Pons (tissue), 1 donor: ENCODE results near the gene OCLN.
"Not testable (repeated sequence)": the region's sequence is repeated elsewhere in the genome, so short reads cannot be mapped to it uniquely, and the experiment has no call there.

Experiments used
- DNase-seq: peaks from one replicate; pipeline ENCODE4 v3.0.0-alpha.2; 2016; ENCODE audit warnings: low spot score

OCLN gene, protein sequence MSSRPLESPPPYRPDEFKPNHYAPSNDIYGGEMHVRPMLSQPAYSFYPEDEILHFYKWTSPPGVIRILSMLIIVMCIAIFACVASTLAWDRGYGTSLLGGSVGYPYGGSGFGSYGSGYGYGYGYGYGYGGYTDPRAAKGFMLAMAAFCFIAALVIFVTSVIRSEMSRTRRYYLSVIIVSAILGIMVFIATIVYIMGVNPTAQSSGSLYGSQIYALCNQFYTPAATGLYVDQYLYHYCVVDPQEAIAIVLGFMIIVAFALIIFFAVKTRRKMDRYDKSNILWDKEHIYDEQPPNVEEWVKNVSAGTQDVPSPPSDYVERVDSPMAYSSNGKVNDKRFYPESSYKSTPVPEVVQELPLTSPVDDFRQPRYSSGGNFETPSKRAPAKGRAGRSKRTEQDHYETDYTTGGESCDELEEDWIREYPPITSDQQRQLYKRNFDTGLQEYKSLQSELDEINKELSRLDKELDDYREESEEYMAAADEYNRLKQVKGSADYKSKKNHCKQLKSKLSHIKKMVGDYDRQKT

DNA sequence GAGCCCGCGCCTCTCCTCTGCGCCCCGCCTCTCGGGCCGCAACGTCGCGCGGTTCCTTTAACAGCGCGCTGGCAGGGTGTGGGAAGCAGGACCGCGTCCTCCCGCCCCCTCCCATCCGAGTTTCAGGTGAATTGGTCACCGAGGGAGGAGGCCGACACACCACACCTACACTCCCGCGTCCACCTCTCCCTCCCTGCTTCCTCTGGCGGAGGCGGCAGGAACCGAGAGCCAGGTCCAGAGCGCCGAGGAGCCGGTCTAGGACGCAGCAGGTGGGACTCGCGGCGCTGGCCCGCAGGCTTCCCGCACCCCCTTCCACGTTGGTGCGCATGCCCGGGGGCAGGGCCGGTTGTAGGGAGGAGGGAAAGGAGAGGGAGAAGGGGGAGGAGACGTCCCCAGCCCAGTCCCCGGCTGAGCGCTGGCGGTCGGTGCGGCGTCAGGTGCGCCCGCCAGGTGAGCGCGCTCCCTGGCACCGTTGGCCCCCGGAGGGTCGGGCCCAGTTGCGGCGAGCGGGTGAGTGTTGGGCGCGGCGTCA is at the start of gene OCLN:
Gene OCLN, plus strand, starts transcription at position 400 of the 532 bp plus-strand sequence. CDS start 11,455 bp downstream, outside the sequence.
- DNase-seq, result no peak

DNA sequence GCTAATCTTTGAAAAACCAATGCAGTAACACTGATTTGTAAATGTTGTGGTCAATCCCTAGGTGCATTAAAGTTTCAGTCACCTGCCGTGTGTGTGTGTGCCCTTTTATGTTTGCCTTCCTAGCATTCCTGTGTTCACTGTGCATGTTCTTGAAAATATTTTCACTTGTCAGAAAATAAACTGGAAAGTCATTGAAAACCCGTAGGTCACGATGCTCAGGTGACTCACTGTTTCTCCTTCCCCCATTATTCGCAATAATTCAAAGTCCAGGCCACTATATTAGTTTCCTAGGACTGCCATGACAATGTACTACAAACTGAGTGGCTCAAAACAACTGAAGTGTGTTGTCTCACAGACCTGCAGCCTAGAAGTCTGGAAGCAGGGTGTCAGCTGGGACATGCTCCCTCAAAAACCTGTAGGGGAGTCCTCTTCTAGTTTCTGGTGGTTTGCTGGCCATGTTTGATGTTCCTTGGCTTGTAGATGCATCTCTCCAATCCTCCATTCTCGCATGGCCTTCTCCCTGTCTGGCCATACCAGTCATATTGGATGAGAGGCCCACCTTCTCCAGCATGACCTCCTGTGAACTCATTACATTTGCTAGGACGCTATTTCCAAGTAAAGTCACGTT is 48.3 kb upstream of the OCLN start:
- no peak for DNase-seq

DNA sequence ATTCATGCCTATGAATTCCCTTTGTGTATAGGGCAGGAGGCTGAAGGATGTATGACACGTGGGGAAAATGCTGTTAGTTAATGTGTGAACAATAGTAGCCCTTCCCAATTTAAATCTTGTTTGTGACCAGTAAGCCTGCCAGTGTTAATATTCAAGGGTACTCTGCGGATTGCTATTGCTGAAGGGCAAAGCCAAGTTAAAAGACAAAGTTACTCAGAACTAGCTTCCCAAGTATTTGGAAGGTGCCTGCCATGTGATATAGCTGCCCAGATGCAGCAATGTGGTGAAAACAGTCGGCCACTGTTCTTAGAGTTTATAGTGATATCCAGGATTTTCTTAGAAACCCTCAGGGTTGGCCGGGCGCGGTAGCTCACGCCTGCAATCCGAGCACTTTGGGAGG is 43.1 kb upstream of the OCLN start:
- DNase-seq, result no peak

DNA sequence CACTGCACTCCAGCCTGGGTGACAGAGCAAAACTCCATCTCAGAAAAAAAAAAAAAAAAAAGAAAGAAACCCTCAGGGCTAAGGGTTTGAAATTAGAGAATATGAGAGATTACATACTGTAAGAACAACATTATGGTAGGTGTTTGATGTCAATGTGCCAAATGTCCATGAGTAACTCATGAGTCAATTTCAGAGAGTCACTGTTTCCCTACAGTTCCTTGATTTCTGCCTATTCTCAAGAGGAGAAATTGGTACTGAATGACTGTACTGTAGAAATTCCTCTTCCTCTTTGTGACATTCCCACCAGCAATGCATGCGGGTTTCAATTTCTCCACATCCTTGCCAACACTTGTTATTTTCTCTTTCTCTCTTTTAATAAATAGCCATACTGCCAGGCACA is 42.5 kb upstream of the OCLN start:
- no peak for DNase-seq

DNA sequence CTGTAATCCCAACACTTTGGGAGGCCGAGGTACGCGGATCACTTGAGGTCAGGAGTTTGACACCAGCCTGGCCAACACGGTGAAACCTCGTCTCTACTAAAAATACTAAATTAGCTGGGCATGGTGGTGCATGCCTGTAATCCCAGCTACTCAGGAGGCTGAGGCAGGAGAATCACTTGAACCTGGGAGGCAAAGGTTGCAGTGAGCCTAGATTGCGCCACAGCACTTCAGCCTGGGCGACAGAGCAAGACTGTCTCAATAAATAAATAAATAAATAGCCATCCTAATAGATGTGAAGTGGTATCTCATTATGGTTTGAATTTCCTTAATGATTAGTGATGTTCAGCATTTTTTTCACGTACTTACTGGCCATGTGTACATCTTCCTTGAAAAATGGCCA is 42.1 kb upstream of the OCLN start:
- DNase-seq, result not testable (repeated sequence)

DNA sequence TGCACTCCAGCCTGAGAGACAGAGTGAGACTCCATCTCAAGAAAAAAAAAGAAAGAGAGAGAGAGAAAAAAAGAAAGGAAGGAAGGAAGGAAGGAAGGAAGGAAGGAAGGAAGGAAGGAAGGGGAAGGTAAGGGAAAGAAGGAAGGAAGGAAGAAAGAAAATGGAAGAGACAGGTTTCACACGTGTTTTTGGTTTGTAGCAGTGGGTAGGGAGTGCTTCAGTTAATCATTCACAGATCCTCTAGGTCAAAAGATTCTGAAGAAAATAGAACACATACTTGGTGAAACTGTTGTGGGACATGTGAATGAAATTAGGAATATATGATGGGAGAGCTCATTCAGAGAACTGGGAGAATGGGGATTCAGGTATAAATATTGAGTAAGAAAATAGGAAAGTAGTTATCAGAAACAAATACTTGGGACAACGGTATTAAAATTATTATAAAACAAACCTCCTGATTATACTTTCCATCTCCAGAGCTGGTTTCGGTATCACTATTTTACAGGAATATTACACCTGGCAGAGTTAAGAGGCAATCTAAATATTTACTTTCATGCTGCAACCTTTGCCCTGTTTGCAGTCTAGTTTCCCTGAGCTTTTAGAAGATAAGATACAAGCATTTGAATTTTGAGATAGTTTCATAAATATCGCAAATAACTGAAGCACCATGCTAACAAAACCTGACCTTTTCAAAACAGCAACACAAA is 40.5 kb upstream of the OCLN start:
- no peak for DNase-seq

DNA sequence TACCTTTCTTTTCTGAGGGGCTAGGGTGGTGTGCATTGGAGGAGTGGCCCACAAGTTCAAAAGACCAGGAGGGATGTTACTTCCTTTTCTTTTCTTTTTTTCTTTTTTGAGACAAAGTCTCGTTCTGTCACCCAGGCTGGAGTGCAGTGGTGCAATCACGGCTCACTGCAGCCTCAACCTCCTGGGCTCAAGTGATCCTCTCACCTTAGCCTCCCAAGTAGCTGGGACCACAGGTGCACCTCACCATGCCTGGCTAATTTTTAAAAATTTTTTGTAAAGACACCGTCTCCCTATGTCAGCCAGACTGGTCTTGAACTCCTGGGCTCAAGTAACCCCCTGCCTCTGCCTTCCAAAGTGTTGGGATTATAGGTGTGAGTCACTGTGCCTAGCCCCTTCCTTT is 39.1 kb upstream of the OCLN start:
- not testable (repeated sequence) for DNase-seq

DNA sequence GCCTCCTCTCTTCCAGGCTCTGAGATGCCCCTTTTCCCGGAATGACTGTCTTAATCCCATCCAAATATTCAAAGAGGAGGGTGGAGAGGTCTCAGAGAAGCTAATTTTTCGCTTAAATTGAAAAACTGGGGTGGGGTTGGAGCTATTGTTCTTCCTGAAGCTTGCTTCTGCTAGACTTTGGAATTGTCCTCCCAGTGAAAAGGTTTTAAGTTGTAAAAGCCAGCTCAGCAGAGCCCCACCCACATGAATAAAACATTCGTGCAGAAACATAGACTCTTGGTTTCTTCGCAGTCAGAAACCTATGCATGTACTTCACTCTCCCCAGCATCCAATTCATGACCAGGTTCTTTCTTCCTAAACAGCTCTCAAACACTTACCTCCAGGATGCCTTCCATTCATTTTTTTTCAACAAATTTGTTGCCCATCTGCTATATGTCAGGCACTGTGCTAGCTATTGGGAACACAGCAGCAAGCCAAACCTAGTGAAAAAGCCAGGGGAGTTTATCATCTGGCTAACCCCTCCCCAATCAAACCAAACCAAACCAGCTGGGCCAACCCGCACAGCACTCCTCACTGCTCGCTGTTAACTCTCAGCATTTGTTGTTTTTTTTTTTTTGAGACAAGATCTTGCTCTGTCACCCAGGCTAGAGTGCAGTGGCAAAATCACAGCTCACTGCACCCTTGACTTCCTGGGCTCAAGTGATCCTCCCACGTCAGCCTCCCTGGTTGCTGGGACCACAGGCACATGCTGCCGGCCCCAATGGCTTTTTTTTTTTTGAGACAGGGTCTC is 37.9 kb upstream of the OCLN start:
- no peak for DNase-seq

DNA sequence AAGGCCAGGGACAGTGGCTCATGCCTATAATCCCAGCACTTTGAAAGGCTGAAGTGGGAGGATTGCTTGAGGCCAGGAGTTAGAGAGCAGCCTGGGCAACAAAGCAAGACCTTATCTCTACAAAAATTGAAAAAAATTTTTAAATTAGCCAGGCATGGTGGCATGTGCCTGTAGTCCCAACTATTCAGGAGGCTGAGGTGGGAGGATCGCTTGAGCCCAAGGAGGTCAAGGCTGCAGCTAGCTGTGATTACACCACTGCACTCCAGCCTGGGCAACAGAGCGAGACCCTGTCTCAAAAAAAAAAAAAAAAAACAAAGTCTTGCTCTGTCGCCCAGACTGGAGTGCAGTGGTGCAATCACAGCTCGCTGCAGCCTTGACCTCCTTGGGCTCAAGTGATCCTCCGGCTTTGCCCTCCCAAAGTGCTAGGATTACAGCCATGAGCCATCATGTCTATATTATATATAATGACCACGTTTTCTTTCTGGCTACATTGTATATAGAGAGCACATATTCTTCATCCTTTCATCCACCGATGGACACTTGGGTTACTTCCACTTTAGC is 37.1 kb upstream of the OCLN start:
- DNase-seq, result not testable (repeated sequence)

DNA sequence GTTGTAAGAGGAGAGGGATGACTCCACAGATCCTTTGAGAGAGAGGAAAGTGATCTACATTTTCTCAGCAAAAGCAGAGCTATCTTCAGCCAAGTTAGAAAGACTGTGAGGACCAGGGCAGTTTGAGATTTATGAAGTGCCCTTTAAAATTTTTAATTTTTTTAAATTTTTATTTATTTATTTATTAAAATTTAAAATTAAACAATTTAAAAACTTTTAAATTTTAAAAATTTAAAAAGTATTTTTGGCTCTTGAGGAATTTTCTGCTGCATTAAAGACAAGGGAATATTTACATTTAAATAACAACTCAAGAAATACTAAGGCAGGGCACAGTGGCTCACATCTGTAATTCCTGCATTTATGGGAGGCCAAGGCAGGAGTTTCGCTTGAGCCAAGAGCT is 30.4 kb upstream of the OCLN start:
- DNase-seq, result no peak

DNA sequence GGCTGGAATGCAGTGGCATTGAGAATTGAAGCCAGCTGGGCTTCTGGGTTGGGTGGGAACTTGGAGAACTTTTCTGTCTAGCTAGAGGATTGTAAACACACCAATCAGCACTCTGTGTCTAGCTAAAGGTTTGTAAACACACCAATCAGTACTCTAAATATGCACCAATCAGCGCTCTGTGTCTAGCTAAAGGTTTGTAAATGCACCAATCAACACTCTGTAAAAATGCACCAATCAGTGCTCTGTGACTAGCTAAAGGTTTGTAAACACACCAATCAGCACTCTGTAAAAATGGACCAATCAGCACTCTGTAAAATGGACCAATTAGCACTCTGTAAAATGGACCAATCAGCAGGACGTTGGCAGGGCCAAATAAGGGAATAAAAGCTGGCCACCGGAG is 26.2 kb upstream of the OCLN start:
- not testable (repeated sequence) for DNase-seq

DNA sequence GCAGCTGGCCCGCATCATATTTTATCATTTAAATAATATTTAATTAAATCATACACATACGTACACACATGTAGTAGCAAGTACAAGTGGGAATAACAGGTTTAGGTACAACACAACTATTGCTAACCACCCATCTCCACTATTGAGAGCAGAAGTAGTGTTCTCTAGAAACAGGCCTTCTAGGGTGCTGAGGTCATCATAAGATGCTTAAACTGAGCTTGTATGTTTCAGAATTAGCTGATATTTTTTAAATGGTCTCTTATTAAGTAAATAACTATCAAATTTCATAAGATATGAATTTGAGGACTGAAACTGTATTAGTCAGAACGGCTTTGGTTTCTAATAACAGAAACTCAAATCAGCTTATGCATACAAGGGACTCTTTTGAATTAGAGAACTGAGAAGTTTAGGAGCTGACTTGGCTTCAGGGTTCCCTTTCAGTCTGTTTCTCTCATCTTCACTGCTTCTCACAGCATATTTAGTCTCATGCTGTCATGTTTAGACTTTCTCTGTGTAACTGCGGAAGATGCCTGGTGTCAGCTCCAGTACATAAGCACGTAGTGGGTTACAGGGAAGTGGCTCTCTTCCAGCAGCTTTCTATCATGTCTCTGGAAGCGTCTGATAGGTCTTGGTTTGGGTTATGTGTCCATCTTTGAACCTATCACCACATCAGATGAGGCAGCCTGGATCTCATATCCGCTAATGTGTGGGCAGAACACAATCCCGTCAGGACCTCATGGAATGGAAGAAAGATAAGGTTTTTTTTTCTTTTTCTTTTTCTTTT is 25.0 kb upstream of the OCLN start:
- no peak for DNase-seq

DNA sequence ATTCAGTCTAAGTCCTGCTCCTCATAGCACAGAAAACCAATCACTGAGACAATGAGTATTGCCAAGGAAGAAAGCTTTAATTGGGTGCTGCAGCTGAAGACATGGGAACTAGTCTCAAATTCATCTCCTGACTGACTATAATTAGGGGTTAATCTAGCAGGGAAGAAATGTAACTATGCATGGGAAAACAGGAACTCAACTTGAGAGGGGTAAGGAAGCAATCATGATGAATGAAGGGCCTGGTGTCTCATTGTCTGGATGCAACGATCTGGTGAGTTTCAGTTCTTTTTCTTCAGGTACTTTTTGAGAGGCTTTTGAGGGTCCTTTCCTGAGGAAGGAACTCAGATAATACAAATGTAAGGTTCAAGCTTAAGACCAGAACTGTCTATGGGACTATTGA is 24.0 kb upstream of the OCLN start:
- no peak for DNase-seq

DNA sequence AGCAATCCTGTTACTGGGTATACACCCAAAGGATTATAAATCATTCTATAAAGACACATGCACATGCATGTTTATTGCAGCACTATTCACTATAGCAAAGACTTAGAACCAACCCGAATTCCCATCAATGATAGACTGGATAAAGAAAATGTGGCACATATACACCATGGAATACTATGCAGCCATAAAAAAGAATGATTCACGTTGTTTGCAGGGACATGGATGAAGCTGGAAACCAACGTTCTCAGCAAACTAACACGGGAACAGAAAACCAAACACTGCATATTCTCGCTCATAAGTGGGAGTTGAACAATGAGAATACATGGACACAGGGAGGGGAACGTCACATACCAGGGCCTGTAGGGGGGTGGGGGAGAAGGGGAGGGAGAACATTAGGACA is 21.1 kb upstream of the OCLN start:
- not testable (repeated sequence) for DNase-seq

DNA sequence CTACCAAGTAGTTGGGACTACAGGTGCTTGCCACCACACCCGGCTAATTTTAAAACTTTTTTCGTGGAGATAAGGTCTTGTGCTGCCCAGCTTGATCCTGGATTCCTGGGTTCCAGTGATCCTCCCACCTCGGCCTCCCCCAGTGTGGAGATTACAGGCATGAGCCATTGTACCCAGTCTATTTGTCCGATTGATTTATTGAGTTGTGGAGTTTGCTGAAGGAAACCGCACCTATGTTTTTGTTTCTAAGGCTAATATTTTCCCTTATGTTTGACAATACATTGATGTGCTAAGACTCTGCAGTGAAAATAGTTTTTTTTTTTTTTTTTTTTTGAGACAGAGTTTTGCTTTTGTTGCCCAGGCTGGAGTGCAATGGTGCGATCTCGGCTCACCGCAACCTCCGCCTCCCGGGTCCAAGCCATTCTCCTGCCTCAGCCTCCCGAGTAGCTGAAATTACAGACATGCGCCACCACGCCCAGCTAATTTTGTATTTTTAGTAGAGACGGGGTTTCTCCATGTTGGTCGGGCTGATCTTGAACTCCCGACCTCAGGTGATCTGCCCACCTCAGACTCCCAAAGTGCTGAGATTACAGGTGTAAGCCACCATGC is 20.0 kb upstream of the OCLN start:
- DNase-seq, result not testable (repeated sequence)

DNA sequence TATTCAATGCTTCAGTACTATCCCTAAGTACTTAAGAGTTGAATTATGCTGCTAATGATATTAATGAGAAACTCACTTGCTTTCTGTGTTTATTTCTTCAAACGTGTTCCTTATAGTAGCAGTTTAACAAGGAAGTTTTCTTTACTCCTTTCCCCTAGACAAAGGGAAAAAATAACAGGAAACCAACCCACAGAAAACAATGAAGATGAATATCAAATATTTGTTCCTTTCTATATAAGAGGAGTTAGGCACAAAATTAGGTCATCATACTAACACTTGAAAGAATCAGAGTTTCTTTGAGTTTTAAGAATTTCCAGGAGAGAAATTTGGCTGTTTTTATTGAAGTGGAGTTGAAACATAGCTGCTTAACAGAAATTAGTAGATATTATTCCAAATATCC is 15.4 kb upstream of the OCLN start:
- DNase-seq, result no peak

DNA sequence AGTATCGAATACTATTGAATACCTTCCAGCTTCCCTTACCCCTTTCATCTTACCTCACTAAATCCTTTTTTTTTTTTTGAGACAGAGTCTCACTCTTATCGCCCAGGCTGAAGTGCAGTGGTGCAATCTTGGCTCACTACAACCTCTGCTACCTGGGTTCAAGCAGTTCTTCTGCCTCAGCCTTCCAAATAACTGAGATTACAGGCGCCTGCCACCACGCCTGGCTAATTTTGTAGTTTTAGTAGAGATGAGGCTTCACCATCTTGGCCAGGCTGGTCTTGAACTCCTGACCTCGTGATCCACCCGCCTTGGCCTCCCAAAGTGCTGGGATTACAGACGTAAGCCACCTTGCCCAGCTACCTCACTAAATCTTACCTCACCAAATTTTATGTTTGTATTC is 14.3 kb upstream of the OCLN start:
- not testable (repeated sequence) for DNase-seq

DNA sequence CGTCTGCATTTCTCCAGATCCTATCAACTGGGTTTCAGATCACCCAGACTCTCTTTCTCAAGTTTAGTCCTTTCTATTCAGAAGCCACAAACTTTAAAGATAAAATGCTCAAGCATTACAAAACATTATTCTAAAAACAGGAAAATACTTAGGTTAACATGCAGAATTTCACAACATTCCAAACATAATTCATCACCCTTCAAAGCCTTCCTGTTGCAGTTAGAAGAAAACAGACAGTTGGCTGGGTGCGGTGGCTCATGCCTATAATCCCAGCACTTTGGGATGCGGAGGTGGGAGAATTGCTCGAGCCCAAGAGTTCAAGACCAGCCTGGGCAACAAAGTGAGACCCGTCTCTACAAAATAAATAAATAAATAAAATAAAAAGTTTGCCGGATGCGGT is 7.7 kb upstream of the OCLN start:
- DNase-seq, result no peak

DNA sequence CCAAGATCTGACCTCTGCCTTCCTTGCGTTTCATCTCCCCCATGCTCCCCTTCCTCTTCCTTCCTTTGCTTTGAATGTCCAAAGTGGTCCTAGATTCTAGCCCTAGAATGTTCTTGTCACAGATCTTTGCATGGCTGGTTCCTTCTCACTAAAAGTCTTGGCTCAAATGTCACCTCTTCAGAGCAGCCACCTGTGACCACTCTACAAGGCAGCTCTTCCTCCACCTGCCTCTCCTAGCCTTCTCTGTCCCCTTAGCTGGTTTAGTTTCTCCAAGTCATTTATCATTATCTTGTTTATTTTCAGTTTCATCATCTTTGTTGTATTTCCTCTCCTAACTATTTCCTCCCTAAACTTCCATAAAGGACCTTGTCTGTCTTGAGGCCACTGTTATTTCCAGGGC is 7.1 kb upstream of the OCLN start:
- no peak for DNase-seq

DNA sequence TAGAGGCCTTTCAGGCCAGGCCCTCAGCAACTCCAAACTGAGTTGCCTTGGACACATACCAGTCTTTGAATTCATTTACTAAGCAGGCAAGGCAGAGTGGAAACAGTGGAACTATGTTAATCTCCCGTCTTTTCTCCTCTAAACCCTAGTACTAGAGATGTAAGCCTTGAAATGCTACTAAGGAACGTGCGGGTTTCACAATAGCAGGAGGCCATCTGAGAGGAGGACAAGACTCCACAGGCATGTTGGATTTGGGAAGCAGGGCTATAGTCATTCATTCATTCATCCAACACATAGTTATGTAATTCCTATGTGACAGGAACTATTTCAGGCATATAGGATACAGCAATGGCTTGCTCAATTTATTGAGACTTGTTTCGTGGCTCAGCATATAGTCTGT is 3.3 kb upstream of the OCLN start:
- no peak for DNase-seq
